HL-60 (cell line): ENCODE data around the gene MAN1A2.

Experiments used
- GABPA ChIP-seq: IDR thresholded peaks from 2 replicates; pipeline ENCODE4 v1.6.1; 2012; ENCODE audit warnings: low read depth
- POLR2AphosphoS5 ChIP-seq: IDR thresholded peaks from 2 replicates; pipeline ENCODE4 v1.6.1; 2012; ENCODE audit warnings: low read depth
- SPI1 ChIP-seq: IDR thresholded peaks from 2 replicates; pipeline ENCODE4 v1.6.1; 2012; ENCODE audit warnings: low read depth, mild to moderate bottlenecking, borderline replicate concordance
- TF ChIP-seq, protein P1 (sequence below): IDR thresholded peaks from one replicate; pipeline ENCODE4 v1.5.1; 2011; ENCODE audit warnings: low read length, control low read depth, inconsistent platforms; ENCODE audit not compliant: insufficient read depth

DNA sequence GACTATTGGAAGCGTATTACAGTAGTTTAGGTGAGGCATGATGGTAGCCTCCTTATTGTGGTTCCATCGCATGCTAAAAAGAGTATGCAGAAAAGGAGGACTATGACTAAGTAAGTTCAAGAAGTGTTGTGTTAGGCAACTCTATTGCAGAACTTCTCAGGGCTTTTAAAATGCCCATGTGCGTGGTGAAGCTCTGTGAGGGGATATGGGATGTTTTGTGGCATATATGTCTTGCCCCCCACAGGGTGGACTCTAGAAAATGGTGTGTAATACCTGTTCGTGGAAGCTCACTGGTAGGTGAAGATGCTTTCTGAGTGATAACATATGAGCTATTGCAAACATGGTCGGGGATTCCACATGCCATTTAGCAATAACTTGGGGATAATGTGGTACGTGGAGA, 31.7 kb downstream of the MAN1A2 start:
- TF ChIP-seq GABPA (no peak), SPI1 (no peak), POLR2AphosphoS5 (no peak)
- TF ChIP-seq, protein P1, sequence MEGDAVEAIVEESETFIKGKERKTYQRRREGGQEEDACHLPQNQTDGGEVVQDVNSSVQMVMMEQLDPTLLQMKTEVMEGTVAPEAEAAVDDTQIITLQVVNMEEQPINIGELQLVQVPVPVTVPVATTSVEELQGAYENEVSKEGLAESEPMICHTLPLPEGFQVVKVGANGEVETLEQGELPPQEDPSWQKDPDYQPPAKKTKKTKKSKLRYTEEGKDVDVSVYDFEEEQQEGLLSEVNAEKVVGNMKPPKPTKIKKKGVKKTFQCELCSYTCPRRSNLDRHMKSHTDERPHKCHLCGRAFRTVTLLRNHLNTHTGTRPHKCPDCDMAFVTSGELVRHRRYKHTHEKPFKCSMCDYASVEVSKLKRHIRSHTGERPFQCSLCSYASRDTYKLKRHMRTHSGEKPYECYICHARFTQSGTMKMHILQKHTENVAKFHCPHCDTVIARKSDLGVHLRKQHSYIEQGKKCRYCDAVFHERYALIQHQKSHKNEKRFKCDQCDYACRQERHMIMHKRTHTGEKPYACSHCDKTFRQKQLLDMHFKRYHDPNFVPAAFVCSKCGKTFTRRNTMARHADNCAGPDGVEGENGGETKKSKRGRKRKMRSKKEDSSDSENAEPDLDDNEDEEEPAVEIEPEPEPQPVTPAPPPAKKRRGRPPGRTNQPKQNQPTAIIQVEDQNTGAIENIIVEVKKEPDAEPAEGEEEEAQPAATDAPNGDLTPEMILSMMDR: no peak
